Kasumi-1 (cell line): ENCODE results near the gene SERF1A.
"Not testable (repeated sequence)": the region's sequence is repeated elsewhere in the genome, so short reads cannot be mapped to it uniquely, and the experiment has no call there.

Experiments used
- DNase-seq, 2 experiments: peaks; one replicate each; lab custom pipeline; 2025; lab: John Stamatoyannopoulos, UW

The SERF1A gene

DNA sequence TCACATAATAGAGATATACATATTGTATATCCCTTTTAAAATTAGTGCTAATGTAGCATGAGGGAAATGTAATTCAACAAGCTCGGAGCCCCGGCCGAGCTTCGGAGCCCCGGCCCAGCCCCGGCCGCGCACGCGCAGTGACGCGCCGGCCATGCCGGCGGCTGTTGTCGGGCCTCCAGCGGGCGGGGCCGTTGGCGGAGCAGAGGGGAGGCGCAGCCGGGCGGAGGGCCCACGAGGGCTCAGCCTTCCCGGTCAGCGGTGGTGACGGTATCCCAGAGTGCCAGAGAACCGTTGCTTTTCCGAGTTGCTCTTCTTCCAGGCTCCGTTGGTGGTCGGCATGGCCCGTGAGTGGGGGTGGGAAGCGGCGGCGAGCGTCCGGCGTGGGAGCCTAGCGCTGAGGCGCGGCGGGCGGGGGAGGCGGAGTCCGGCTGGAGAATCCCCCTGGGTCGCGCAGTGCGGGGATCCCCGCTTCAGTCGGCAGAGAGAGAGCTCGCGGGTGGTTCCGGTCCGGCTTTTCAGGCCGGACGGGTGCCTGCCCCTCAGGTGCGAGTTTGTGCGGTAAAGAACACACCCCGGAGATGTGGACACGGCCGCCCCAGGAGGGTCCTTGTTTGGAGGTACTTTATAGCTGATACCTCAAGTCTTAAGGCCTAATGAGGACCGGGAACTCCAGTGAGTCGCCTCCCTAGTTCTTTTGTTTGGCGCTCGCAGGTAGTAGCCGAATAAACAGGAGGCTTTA is at the start of gene SERF1A:
Gene SERF1A, plus strand, starts transcription at position 137 of the 739 bp plus-strand sequence. Its CDS starts 201 bp downstream, at position 338.
- not testable (repeated sequence) for DNase-seq

DNA sequence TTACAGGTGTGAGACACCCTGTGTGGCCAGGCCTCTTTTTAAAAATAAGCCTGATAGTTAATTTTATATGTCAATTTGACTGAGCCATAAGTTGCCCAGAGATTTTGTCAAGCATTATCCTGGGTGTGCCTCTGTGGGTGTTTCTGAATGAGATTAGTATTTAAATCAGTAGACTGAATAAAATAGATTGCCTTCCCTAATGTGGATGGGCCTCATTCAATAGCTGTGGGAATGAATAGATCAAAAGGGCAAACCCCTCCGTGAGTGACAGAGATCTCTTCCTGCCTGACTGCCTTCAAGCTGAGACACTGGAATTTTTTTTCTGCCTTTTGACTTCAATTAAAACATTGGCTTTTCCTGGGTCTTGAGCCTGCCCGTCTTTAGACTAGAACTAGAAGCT is 33.7 kb upstream of the SERF1A start:
- DNase-seq, result not testable (repeated sequence)

DNA sequence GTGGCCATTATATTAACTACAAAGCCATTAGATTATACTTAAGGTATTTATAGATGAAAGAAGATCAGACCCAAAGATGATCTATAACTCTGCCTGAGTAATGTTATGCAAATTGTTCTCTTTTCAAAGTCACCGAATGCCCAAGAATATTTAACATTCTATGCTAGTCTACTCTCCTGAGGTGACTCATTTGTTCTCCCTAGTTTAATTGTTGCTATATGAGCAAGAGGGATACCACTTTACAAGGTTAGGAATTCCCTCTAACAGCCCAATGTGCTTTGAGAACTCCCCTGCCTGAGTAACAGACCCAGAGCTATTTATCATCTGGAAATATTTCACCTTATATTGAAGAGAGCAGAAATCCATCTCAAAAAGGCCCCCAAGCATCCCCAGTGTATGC is 29.8 kb upstream of the SERF1A start:
- not testable (repeated sequence) for DNase-seq

DNA sequence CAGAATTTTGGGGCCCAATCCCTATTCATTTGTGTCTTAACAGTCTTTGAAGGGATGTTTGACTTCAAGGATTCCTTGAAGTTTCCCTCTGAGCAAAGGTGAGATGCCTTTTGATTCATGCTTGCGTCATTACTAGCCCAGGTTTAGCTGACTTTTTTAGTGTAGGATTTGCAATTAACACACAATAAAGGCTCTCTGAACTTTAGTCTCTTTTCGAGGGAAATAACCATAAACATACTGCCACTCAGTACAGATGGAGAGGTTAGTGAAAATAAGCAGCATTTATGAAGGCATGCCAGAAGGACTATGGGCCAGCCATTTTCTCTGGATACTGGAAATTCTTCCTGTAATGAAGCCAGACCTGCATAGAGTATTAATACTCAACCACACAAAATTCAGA is 4.4 kb upstream of the SERF1A start:
- DNase-seq, result not testable (repeated sequence)

DNA sequence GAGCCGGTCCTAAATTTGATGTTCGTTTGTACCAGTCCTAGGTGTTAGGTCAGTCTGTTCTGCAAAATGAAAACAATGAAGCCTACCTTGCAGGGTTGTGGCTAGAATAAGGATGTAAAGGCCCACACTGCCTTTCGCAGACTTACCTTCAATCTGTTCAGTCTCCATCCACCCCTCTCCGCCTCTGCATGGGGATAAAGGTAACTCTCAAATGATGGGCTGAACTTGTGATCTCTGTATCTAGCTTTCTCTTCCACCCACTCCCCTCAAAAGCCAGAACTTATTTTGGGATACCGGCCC is 753 bp downstream of the SERF1A start:
- DNase-seq, result not testable (repeated sequence)

DNA sequence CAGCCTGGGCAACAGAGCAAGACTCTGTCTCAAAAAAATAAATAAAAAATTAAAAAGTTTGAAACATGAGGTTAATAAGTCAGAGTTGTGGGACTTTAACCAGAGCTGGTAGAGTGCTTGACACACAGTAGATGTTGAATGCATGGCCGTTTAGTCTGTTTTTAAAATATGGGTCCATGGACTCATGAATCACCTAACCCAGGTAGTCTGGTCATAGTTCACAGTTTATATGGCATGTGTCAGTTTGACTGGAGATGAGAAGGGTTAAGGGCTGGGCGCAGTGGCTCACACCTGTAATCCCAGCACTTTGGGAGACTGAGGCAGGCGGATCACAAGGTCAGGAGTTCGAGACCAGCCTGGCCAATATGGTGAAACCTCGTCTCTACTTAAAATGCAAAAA is 6.2 kb downstream of the SERF1A start:
- DNase-seq, result not testable (repeated sequence)

DNA sequence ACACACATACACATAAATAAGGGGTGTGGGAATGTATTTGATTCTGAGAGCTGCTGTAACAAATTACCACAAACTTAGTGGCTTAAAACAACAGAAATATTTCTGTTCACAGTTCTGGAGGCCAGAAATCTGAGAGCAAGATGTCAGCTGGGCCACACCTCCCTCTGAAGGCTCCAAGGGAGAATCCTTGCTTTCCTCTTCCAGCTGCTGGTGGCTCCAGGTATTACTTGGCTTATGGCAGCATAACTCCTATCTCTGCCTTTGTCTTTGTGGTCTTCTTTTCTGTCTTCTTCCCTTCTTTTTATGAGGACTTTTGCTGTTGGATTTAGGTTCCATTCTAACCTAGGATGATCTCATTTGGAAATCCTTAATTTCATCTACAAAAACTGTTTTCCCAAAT is 16.4 kb downstream of the SERF1A start:
- DNase-seq, result not testable (repeated sequence)

DNA sequence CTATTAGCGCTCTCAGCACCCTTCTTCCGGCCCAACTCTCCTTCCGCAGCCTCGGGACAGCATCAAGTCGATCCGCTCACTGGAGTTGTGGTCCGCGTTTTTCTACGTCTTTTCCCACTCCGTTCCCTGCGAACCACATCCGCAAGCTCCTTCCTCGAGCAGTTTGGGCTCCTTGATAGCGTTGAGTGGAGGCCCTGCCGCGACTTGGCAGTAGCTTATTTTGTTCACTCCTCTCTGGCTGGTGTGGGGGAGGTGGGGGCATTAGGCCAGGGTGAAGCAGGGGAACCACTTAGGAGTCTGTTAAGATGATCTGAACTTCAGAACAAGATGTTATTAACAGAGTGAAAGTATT is 24.7 kb downstream of the SERF1A start:
- not testable (repeated sequence) for DNase-seq

DNA sequence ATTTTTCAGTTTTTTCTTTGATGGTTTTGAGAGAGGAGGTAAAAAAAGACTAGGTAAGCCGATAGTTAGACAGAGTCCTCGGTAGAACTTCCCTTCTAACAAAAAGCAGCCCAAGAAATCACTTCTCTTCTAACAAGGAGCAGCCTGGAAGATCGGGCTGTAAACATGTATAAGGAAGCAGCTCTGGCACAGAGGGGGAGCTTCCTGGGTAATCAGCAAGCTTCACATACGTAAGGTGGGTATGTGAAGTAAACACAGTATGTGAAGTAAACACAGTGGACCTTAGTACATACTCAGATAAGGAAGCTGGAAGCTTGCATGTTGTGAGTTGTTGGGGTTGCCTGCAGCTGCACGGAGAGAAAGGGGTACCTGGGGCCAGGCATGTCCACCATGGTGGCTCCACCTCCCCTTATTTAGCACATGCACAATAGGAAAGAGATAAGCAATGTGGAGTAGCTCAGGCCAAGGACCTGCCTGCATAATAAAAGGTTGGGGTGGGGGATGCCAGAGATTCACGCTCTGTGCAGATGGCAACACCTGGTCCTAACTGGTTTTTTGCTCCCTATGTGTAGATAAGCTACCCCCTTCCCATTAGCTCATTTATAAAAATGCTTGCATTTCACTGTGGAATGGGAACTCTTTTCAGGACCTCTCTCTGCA is 31.4 kb downstream of the SERF1A start:
- DNase-seq, result not testable (repeated sequence)

DNA sequence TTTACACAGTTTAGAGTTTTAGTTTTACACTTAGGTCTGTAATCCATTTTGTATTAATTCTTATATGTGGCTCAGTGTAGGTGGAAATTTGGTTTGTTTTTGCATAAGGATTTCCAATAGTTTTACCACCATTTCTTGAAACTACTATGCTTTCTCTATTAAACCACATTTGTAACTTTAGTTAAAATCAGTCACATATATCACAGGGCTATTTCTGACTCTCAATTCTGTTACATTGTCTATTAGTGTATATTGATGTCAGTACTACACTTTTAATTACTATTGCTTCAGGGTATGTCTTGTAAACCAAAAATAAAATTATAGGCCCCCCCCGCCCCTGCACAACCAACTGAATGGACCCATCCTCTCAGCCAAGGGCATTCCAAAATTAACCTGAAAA is 32.1 kb downstream of the SERF1A start:
- not testable (repeated sequence) for DNase-seq

DNA sequence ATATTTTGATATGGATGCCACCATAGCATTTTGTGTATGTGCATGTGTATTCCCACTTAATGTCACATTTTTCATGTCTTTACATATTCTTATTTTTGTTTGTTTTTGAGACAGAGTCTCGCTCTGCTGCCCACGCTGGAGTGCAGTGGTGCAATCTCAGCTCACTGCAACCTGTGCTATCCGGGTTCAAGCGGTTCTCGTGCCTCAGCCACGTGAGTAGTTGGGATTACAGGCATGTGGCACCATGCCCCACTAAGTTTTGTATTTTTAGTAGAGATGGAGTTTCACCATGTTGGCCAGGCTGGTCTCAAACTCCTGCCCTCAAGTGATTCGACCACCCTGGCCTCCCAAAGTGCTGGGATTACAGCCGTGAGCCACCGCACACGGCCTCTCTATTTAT is 52.6 kb downstream of the SERF1A start:
- DNase-seq, result not testable (repeated sequence)
